GM19099 (cell line): ENCODE measurements around the gene PTGS2.

ENCODE experiments used
- POLR2A ChIP-seq: IDR thresholded peaks from 3 replicates; pipeline ENCODE4 v1.6.1; 2011; ENCODE audit warnings: low read depth; ENCODE audit not compliant: insufficient read length; ENCODE audit errors: extremely low read depth

Gene PTGS2

GRCh38 chr1:186680245-186681061, at the start of gene PTGS2:
Gene PTGS2 (minus strand): TSS chr1:186680423. CDS start chr1:186680290, 133 bp downstream.
- TF ChIP-seq POLR2A: no peak

- no peak for TF ChIP-seq POLR2A
Observed at GRCh38 chr1:186722711-186723309, 42.6 kb upstream of the PTGS2 start.

GRCh38 chr1:186717286-186717685, 37.1 kb upstream of the PTGS2 start:
- TF ChIP-seq POLR2A: no peak

GRCh38 chr1:186715887-186716809, 35.9 kb upstream of the PTGS2 start:
- TF ChIP-seq POLR2A: no peak

- TF ChIP-seq POLR2A: no peak
Observed at GRCh38 chr1:186710696-186711095, 30.5 kb upstream of the PTGS2 start.

GRCh38 chr1:186708694-186709097, 28.5 kb upstream of the PTGS2 start:
- no peak for TF ChIP-seq POLR2A

- TF ChIP-seq POLR2A: no peak
Observed at GRCh38 chr1:186703209-186703766, 23.1 kb upstream of the PTGS2 start.

- TF ChIP-seq POLR2A: no peak
Observed at GRCh38 chr1:186700722-186701121, 20.5 kb upstream of the PTGS2 start.

- no peak for TF ChIP-seq POLR2A
Observed at GRCh38 chr1:186699519-186699918, 19.3 kb upstream of the PTGS2 start.

GRCh38 chr1:186689907-186690306, 9.7 kb upstream of the PTGS2 start:
- TF ChIP-seq POLR2A: no peak

GRCh38 chr1:186689376-186689775, 9.2 kb upstream of the PTGS2 start:
- no peak for TF ChIP-seq POLR2A

- no peak for TF ChIP-seq POLR2A
Observed at GRCh38 chr1:186683652-186684410, 3.6 kb upstream of the PTGS2 start.

GRCh38 chr1:186682736-186683135, 2.5 kb upstream of the PTGS2 start:
- no peak for TF ChIP-seq POLR2A

- TF ChIP-seq POLR2A: no peak
Observed at GRCh38 chr1:186681801-186682200, 1.6 kb upstream of the PTGS2 start.
